ENCODE measurements around the gene MYL11.
A peak's percentile ranks its signal among the peaks of the same experiment; 100 is the strongest.

MYL11 gene

DNA sequence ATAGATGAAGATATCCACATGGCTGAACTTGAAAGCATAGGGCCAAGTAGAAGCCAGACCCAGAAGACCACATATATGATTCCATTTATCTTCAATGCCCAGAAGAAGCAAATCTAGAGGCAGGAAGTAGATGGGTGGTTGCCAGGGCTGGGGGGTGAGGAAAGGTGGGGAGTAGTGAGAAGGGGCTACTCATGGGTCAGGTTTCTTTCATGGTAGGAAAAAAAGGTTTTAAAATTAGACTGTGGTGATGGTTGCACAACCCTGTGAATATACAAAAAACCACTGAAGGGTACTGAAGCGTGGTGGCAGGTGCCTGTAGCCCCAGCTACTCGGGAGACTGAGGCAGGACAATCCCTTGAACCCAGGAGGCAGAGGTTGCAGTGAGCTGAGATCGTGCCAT, 24.9 kb upstream of the MYL11 start:
- TF ChIP-seq JUND (IDR thresholded peaks at IDR 0.05; ENCODE audit: low read depth): no peak
- in situ Hi-C loops (cut with HindIII; ENCODE audit: low pct_unique_long_range_greater_than_20kb, low sequenced_read_pairs): no loop called here
- DNase-seq (ENCODE audit: low read depth in 1 of 2, low spot score in 1 of 2): no peak

DNA sequence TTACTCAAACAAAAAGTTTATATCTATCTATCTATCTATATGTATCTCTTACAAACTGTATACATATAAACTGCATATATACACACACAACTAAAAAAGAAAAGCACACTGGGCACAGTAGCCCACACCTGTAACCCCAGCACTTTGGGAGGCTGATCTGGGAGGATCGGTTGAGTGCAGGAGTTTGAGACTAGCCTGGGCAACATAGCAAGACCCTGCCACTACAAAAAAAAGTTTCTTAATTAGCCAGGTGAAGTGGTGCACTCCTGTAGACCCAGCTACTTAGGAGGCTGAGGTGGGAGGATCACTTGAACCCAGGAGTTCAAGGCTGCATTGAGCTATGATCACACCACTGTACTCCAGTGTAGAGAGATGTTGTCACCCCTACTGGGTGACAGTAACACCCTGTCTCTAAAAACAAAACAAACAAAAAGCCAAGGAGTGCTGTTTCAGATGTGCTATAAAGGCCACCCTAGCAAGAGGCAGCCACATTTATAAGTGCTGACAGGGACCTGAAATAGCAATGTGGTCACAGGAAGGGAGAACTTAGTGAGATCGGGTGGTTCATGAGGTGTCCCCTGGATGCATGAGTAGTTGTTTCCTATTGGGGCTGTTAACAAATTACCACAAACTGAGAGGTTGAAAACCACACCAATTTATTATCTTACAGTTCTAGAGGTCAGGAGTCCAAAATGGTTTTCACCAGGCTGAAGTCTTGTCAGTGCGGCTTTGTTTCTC, 24.3 kb upstream of the MYL11 start:
- no peak for TF ChIP-seq JUND (IDR thresholded peaks at IDR 0.05; ENCODE audit: low read depth)
- in situ Hi-C loops (cut with HindIII; ENCODE audit: low pct_unique_long_range_greater_than_20kb, low sequenced_read_pairs): no loop called here
- DNase-seq (ENCODE audit: low read depth in 1 of 2, low spot score in 1 of 2): no peak

DNA sequence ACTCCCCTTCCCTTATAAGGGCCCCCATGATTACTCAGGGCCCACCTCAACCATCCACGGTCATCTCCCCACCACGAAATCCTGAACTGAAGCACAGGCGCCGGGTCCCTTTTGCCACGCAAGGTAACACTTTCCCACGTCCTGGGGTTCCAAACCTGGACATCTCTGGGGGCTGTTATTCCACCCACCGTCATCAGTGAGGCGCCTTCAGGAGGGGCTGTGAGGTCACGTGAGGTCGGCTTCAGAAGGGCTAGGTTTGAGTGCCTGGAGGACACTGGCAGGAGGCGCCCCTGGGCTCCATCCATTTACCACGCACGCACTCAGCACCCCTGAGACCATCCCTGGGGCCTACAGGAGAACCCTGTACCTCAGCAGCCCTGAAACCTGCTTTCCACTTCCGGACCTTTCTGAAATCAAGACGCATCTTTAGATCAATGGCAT, 23.6 kb upstream of the MYL11 start:
- in situ Hi-C loops (cut with HindIII; ENCODE audit: low pct_unique_long_range_greater_than_20kb, low sequenced_read_pairs): no loop called here
- TF ChIP-seq JUND (IDR thresholded peaks at IDR 0.05; ENCODE audit: low read depth): no peak

DNA sequence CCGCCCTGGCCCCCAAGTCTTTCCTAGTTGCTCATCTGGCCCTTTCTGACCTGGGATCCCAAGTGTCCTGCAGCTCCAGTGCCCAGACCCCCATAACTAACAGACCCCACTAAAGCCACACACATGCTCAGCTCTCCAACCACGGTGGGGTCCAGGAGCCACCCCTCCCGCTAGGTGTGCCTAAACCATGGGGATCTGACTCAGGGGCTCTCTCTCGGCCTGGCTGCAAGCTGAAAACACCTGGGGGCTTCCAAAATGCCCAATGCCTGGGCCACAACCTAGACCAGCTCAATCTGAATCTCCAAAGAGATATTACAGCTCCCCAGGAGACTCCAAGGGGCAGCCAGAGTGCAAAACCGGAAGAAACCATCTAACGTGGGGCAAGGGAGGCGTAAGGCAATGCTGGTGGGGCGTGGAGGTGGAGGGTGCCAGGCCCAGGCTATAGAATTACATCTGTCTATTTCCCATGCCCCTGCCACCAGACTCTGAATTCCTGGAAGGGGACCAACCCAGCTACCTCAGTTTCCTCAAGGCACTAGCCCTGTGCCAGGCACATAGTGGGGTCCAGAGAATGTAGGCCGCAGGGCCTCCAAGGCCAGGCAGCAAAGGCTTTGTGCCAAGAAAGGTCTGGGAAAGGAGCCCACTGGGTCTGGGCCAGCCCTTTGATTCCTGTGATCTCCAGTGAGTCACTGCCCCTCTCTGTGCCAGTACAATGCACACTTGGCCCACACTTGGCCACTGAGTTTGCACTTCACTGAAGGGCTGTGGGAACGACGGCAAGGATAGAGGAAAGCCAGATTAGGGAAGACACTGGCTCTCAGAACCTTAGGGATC, 22.8 kb upstream of the MYL11 start:
- no peak for TF ChIP-seq JUND (IDR thresholded peaks at IDR 0.05; ENCODE audit: low read depth)
- in situ Hi-C loops (cut with HindIII; ENCODE audit: low pct_unique_long_range_greater_than_20kb, low sequenced_read_pairs): no loop called here
- DNase-seq (ENCODE audit: low read depth in 1 of 2, low spot score in 1 of 2): no peak

More for the DNA sequence above, 23.6 kb upstream of the MYL11 start:
- no peak for DNase-seq (ENCODE audit: low read depth in 1 of 2, low spot score in 1 of 2)

DNA sequence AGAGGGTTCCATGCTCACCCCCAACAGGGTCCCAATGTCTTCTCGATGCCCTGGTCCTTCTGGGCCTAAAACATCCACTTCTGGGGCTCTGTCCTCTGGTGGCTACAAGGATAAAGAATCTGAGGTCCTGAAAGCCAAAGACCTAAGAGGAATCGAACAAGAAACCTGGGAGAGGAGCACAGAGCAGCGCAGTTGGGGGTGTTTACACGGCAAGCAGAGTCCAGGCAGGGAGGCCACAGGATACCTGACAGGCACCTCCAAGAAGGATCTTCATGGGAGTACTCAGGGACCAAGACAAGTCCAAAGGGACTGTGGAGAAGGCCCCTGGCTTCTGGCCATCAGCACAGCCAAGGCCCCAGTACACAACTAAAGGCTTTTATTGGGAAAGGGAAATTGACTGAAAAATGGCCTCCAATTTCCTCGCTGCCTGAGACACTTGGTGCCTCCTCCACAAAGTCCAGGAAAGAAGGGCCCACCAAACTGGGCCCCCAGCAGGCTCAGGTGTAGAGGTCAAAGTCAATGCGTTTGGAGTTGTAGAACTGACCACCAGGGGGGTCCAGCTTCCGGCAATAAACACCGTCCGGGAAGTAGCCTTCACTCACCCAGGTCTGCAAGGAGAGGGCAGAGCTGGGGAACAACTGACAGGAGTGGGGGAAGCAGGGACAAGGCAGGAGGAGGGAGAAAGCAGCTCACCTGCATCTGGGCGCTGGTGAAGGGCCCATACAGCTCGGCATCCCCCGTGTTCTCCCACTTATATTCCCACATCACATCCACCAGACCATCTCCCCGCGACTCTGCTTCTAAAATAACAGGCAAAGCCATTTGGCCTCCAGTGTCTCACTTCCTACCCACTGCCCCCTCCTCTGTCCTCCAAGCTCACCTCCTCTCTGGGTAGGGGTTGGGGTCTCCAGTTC, 21.9 kb upstream of the MYL11 start:
- no peak for TF ChIP-seq JUND (IDR thresholded peaks at IDR 0.05; ENCODE audit: low read depth)
- in situ Hi-C loops (cut with HindIII; ENCODE audit: low pct_unique_long_range_greater_than_20kb, low sequenced_read_pairs): no loop called here
- no peak for DNase-seq (ENCODE audit: low read depth in 1 of 2, low spot score in 1 of 2)

DNA sequence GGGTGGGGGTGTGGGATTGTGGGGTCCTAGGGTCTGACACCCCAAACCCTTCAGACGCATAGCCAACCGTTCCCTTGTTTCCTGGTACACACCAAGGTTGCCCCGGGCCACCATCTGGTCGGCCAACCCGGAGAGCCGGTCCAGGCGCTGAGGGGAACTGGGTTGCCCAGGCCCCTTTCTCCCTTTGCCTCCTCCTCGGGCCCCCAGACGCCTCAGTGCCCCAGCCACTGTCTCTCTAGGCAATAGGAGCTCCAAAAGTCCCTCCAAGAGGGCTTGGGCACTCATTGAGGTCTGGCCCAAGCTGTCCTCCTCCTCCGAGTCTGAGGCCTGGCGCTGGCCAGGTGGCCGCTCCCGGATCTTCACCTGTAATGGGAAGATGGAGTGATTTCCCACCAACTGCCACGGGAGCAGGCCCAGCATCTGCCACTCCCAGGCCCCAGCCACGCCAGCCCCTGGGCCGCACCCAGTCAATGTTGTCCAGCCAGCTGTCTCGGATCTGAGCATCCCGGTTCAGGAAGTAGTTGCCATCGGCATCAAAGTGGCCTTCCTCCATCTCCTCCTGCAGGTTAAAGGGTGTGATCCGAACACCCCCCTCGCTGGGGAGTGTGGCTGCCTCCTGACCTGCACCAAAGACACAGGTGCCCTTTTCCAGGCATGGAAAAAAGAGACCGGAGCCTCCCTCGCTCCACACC, 21.0 kb upstream of the MYL11 start:
- TF ChIP-seq JUND (IDR thresholded peaks at IDR 0.05; ENCODE audit: low read depth): no peak
- in situ Hi-C loops (cut with HindIII; ENCODE audit: low pct_unique_long_range_greater_than_20kb, low sequenced_read_pairs): no loop called here
- DNase-seq (ENCODE audit: low read depth in 1 of 2, low spot score in 1 of 2): no peak

DNA sequence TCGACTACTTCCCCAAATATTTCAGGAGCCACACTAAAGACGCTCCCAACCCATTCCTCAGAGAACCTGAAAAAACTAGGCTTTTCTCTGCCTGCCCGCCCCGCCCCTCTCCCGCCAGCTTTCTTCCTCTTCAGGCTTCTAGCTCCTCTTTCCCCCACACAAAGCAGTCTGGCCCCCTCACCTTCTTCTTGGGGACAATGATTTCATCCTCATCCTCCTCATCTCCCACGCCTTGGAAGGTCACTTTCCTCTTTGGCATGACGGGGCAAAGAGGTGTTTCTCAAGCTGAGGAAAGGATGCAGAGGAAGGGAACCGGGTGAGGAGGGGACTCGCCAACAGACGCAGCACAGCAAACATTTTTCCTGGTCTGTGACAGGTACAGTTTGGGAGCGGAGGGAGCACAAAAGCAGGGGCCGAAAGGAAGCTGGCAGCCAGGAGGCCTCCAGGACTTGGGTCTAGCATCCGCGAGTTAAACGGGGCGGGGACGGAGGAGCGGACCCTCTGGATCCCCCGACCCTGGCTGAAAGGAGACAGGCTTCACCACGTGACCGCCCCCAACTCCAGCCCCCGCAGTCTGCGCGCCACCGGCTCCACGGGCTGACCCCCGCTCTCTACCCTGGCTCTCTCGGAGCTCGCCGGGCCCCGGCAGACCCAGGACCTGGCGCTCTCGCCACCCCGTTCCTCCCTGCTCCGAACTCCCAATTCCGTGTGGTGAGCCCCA, 20.0 kb upstream of the MYL11 start:
- no peak for TF ChIP-seq JUND (IDR thresholded peaks at IDR 0.05; ENCODE audit: low read depth)
- in situ Hi-C loops (cut with HindIII; ENCODE audit: low pct_unique_long_range_greater_than_20kb, low sequenced_read_pairs): no loop called here
- DNase-seq (ENCODE audit: low read depth in 1 of 2, low spot score in 1 of 2): peak in 1 of 2 experiments; percentile 30

DNA sequence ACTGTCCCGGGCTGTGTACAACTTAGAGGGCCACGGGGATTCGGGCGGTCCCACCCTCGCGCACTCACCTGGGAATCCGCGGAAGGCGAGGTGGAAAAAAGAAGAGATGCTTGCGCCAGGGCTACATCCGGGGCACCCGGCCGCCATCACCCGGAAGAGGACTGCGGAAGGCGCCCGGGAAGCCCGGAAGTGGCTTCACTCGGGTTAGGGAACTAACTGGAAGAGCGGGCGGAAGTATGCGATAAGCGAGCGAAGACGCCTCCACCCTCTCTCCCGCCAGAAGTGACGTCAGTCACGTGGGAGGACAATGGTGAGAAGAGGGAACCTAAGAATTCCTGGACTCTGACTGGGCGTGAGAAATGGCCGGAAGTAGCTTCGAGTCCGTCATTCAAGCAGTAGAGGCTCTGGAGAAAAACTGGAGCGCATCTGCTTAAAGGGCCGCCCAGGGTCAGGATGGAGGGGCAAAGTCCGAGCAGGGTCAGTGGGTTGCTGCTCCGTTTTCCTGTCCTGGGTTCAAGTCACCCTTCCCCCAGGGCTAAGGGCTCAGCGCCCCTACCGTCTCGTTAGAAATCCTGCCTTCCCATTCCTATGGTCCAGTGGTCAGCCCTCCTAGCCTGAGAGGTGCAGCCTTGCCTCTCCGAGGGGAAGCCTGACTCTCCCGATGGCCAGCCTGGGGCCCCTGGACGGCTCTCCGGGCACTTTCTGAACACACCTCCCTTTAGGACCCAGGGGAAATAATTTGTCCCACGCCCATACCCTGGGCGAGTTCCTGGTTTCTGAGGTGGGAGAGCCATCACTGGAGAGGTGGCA, 19.3 kb upstream of the MYL11 start, which contains the start of gene CD2BP2:
TSS of gene CD2BP2 (minus strand) at position 165 of the 810 bp plus-strand sequence. CDS start 627 bp downstream, outside the sequence.
- in situ Hi-C loops (cut with HindIII; ENCODE audit: low pct_unique_long_range_greater_than_20kb, low sequenced_read_pairs): no loop called here
- 0 out of 2 replicates have a peak, but pooled peaks have one; percentile 4 for TF ChIP-seq JUND (IDR thresholded peaks at IDR 0.05; ENCODE audit: low read depth)
- DNase-seq (ENCODE audit: low read depth in 1 of 2, low spot score in 1 of 2): peak; percentile 76 to 100

DNA sequence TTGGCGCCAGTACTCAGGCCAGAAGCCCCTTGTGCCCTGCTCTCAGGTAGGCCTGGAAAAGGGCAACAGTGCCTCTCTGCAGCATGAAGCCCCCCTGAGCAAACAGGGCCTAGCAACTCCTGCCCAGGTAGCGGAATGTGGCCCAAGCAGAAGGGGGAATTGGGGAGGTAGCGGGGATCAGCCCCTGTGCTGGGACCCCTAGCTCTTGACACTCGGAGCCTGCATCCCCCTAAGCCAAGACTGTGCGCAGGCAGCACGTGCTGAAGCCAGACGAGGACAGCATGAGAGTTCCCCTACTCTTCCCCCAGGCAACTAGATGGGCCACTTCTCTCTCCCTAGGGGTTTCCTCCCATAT, 18.7 kb upstream of the MYL11 start:
- in situ Hi-C loops (cut with HindIII; ENCODE audit: low pct_unique_long_range_greater_than_20kb, low sequenced_read_pairs): no loop called here
- TF ChIP-seq JUND (IDR thresholded peaks at IDR 0.05; ENCODE audit: low read depth): no peak
- no peak for DNase-seq (ENCODE audit: low read depth in 1 of 2, low spot score in 1 of 2)

DNA sequence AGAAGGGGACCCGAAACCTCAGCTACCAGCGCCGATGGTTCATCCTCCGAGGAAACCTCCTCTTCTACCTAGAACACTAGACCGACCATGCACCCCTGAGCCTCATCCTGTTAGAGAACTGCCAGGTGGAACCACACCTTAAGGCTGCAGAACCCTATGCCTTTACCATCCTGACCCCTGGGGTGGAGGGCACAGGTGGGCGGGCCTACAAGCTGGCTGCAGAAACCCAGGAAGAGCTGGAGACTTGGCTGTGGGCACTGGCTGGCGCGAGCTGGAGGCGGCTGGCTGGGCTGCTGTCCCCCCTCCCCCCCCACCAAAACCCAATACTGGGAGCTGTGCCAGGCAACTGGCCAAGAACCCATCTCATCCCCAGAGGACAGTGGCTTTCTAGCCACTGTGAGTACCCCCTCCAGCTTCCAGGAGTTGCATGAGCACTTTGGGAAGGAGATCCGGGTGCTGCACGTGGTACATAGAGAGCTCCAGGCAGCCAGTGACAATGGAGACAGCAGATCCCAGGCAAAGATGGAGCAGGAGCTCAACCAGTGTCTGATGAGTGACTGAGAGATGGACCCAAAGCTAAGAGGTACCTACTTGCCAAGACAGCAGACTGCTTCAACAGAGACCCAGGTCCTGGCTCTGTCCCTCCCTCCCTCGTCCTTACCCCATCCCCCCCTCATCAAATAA, 18.1 kb upstream of the MYL11 start:
- TF ChIP-seq JUND (IDR thresholded peaks at IDR 0.05; ENCODE audit: low read depth): no peak
- DNase-seq (ENCODE audit: low read depth in 1 of 2, low spot score in 1 of 2): peak in 1 of 2 experiments; percentile 30
- in situ Hi-C loops (cut with HindIII; ENCODE audit: low pct_unique_long_range_greater_than_20kb, low sequenced_read_pairs): no loop called here

Measured in T47D (cell line).